NCI-H345 (cell line): ENCODE data around the gene ZCCHC7.
"Not testable (repeated sequence)": the region's sequence is repeated elsewhere in the genome, so short reads cannot be mapped to it uniquely, and the experiment has no call there.

ENCODE experiments used
- DNase-seq: peaks from one replicate; lab custom pipeline; 2025; lab: John Stamatoyannopoulos, UW

ZCCHC7 gene

GRCh38 chr9:37373621-37374020, 253.2 kb downstream of the ZCCHC7 start:
- no peak for DNase-seq

GRCh38 chr9:37374892-37375291, 254.5 kb downstream of the ZCCHC7 start:
- no peak for DNase-seq

GRCh38 chr9:37377688-37378612, 257.6 kb downstream of the ZCCHC7 start:
- no peak for DNase-seq

- no peak for DNase-seq
These were observed 258.2 kb downstream of the ZCCHC7 start for GRCh38 chr9:37378613-37379004.

DNA sequence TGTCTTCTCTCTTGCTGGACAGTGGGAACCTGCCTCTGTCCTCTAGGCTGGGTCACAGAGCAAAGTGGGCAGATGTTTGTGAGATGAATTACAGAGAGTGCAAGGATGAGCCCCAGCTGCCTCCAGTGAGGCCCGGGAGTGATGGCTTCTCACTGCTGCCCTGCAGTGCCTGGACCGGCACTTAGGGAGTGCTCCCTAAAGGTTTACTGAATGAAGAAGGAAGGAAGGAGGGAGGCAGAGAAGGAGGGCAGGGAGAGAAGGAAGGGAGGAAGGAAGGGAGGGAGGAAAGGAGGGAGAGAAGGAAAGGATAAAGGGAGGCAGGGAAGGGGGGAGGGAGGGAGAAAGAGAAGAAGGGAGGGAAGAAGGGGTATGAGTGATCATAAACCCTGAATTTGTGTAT, 259.5 kb downstream of the ZCCHC7 start:
- DNase-seq = no peak

DNA sequence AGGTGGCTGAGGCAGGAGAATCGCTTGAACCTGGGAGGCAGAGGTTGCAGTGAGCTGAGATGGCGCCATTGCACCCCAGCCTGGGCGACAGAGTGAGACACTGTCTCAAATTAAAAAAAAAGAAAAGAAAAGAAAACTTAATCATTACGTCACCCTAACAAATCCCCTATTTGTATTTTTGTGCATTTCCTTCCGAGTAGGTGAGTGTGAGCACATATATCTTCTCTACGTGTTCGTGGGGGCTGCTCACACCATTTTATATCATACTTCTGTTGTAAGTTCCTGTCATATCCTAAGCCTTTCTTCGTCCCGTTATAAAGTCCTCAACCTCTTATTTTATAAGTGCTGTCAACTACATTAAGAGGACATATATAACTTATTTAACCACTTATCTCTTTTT, 260.2 kb downstream of the ZCCHC7 start:
- no peak for DNase-seq

- DNase-seq = peak; percentile 76
These were observed 260.8 kb downstream of the ZCCHC7 start for GRCh38 chr9:37381094-37381741.

DNA sequence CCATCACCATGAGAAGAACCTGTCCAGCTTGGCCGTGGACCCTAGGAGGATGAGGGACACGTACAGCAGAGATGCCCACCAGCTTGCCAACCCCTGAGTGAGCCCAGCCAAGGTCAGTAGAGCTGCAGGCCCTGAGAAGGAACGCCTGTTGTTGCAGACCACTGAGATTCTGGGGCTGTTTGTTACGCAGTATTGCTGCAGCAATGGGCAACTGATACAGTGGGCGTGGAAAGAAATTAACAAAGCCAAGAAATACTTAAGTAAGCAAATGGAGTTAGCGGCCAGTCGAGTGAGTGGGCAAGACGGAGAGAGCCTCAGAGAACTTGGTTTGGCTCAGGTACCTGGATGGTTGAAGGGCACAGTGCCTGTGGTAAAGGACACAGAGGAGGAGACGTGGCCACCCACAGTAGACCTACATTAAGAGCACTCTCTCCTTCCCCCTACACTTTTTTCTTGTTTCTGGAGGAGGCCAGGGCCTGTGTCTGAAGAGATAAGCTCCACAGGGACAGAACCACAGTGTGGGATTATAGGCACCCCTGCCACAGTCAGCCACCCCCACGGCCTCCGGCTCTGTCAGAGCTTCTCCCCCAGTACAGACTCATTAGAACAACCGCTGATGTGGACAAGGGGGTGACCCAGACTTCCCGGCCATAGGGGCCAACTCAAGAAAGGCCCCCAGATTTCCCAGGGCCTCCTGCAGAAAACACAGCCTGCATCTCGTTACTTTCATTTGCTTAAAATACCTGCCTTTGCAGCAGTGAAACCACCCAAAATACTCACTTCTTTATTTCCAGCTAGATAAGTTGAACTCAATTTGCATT, 262.0 kb downstream of the ZCCHC7 start:
- DNase-seq = no peak

DNA sequence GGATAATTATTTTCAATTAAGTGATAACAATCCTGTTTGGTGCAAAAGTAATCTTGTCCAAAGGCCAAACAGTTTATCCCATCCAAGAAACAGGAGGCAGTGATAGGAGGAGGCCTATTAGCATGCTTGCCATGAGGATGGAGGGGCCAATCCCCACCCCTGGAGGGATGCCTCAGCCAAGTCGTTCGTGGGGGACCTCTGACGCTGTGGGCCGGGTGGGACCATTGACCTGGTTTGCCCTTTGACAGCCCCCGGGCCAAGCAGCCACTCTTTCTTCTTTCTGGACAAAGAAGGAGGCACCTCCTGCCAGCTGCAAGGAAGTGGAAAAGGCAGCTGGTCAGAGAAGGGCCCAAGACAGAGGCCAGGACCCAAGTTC, 262.6 kb downstream of the ZCCHC7 start:
- DNase-seq = no peak

DNA sequence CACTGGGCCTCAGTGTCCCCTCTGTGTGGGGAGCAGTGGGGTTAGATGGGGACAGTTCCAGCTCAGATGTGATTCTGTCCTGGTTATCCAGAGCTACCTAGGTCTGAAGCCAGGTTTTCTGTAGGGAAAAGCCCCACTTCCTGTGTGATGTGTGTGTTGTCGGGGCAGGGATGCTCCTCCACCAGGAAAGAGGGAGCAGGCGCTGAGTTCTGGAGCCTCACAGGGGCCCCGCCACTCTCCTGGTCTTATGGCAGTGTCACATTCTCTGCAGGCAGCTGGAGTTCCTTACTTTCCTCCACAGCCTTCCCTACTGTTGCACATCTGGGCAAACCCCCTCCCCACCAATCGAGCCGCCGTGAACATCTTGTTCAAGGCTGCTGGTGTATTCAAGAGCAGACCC, 263.0 kb downstream of the ZCCHC7 start:
- DNase-seq = no peak

DNA sequence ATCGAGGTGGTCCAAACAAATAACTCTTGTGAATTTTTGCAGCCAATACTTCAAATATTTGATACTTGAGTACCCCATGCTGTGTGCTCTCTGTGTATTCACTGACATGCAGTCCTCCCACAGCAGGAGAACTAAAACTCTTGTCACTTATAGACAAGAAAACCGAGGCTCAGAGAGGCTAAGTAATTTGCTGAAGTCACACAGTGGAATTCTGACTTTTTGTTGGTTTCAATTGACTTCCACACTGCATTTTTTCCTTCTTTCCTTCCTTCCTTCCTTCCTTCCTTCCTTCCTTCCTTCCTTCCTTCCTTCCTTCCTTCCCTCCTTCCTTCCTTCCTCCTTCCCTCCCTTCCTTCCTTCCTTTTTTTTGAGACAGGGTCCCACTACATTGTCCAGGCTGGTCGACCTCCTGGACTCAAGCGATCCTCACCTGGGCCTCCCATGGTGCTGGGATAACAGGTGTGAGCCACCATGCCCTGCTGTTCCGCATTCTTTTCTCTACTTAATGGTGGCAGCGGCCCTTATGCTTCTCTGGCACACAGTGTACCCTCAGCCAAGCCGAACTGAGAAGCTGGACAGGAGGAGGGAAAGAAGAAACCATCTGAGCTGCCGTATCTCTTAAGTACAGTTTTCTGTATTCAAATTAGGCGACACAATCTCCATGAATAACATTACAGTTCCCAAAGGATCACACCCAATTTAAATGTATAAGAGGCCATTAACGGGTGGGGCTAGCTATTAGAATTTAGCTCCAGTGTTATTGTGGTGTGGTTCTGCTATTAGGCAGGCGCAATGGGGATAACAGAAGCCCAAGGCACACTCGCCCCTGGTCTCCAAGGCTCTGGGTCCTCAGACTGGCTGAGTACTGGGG, 263.7 kb downstream of the ZCCHC7 start:
- DNase-seq = no peak

- DNase-seq = no peak
These were observed 264.9 kb downstream of the ZCCHC7 start for GRCh38 chr9:37385286-37385685.

- DNase-seq = no peak
These were observed 266.6 kb downstream of the ZCCHC7 start for GRCh38 chr9:37386988-37387387.

DNA sequence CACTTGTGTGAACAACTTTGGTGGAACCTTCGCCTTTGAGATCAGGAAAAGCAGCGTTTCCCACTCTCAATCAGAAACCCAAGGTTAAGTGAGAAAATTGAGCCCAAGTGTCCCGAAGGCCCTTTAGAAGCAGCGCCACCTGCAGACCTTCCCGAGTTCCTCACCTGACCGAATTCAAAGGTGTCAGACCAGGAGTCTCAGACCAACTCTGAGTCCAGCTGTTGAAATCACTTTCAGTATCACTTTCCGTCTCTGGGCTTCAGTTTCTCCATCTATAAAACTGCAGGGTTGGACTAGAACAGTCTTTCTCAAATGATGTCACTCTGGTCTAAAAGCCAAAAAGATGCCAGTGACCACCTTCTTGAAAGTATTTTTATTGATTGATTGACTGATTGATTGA, 270.4 kb downstream of the ZCCHC7 start:
- no peak for DNase-seq

DNA sequence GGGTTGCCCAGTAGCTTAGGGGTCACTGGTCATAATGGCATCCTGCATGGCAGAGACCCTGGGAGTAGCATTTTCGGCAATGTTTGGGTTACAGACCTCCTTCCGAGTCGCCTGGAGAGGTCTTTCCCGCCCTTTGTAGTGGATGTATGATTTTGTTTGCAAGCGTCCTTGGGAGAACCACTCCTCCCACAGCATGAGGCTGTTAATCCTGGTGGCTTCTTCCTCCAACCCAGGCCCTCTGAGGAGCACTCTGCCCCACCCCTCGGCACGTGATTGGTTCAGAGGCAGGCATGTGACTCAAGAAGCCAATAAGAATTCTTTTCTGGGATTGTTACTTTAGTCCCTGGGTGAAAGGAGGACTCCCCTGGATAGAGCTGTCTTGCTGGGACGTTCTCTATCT, 271.9 kb downstream of the ZCCHC7 start:
- no peak for DNase-seq

GRCh38 chr9:37395229-37395628, 274.9 kb downstream of the ZCCHC7 start:
- no peak for DNase-seq

- no peak for DNase-seq
These were observed 275.3 kb downstream of the ZCCHC7 start for GRCh38 chr9:37395663-37396062.

GRCh38 chr9:37397948-37398347, 277.6 kb downstream of the ZCCHC7 start:
- DNase-seq = not testable (repeated sequence)

DNA sequence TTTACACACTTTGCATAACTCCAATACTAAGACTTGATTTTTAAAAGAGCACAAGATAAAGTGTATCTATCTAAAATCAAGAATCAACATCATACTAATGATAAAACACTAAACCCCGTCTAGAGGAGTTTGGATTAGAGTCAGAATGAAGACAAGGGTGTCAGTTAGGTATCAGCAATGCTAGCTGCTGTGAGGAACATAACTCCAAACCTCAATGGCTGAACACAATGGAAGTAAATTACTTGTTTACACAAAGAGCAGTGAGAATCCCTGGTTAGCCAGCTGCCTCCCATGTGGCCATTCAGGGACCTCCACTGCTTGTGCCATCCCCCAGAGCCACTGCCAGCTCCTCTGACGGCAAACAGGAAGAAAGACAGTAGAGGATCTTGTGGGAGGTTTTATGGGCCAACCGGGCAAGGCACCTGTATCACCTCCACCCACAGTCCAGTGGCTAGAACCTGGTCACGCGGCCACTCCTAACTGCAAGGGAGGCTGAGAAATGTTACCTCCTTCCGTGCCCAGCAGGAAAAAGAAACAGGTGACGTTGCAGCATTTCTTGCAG, 278.2 kb downstream of the ZCCHC7 start:
- DNase-seq = no peak

GRCh38 chr9:37399336-37399735, 279.0 kb downstream of the ZCCHC7 start:
- no peak for DNase-seq

DNA sequence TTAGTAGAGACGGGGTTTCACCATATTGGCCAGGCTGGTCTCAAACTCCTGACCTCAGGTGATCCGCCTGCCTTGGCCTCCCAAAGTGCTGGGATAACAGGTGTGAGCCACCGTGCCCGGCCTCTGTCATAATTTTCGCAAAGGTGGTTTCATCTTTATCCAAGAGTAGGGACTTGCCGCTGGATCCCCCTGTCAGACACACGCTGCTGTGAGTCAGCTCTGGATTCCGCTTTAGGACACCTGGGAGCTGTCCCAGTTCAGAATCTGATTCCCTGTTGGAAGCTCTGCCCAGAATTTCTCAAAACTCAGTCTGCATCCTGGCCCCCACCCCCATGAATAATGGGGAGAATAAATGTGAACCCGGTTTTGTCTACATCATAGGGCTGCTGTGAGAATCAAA, 284.2 kb downstream of the ZCCHC7 start:
- no peak for DNase-seq
